NCI-H2029 treated with DMSO at 0.1 percent for 48 hours (cell line): ENCODE measurements around the gene AIM2.
A peak's percentile ranks its signal among the peaks of the same experiment; 100 is the strongest.
"Not testable (repeated sequence)": the region's sequence is repeated elsewhere in the genome, so short reads cannot be mapped to it uniquely, and the experiment has no call there.

Source experiments
- DNase-seq: peaks from one replicate; lab custom pipeline; 2025; lab: John Stamatoyannopoulos, UW

Gene AIM2

GRCh38 chr1:159076438-159077119 lies at the start of gene AIM2:
TSS of gene AIM2 (minus strand) at chr1:159076766. CDS start at chr1:159073499, 3,267 bp downstream.
- no peak for DNase-seq

GRCh38 chr1:159123587-159123986 lies 47.0 kb upstream of the AIM2 start:
- no peak for DNase-seq

GRCh38 chr1:159122005-159122621 lies 45.5 kb upstream of the AIM2 start:
- no peak for DNase-seq

GRCh38 chr1:159121526-159121925 lies 45.0 kb upstream of the AIM2 start:
- peak; percentile 10 for DNase-seq

GRCh38 chr1:159120317-159120716 lies 43.8 kb upstream of the AIM2 start:
- no peak for DNase-seq

- DNase-seq, result no peak
Observed at GRCh38 chr1:159113596-159114433, 37.2 kb upstream of the AIM2 start.

- not testable (repeated sequence) for DNase-seq
Observed at GRCh38 chr1:159103021-159103420, 26.5 kb upstream of the AIM2 start.

- DNase-seq, result no peak
Observed at GRCh38 chr1:159100589-159100988, 24.0 kb upstream of the AIM2 start.

GRCh38 chr1:159098596-159098995 lies 22.0 kb upstream of the AIM2 start:
- no peak for DNase-seq

- DNase-seq, result no peak
Observed at GRCh38 chr1:159092036-159092760, 15.6 kb upstream of the AIM2 start.

- no peak for DNase-seq
Observed at GRCh38 chr1:159091607-159092031, 15.1 kb upstream of the AIM2 start.

- no peak for DNase-seq
Observed at GRCh38 chr1:159091180-159091560, 14.6 kb upstream of the AIM2 start.

GRCh38 chr1:159090286-159091179 lies 14.0 kb upstream of the AIM2 start:
- no peak for DNase-seq

- no peak for DNase-seq
Observed at GRCh38 chr1:159089184-159089791, 12.7 kb upstream of the AIM2 start.

- no peak for DNase-seq
Observed at GRCh38 chr1:159088546-159089183, 12.1 kb upstream of the AIM2 start.

GRCh38 chr1:159088050-159088449 lies 11.5 kb upstream of the AIM2 start:
- no peak for DNase-seq

GRCh38 chr1:159084867-159085266 lies 8.3 kb upstream of the AIM2 start:
- no peak for DNase-seq

- no peak for DNase-seq
Observed at GRCh38 chr1:159084152-159084551, 7.6 kb upstream of the AIM2 start.

- DNase-seq, result no peak
Observed at GRCh38 chr1:159083013-159083412, 6.4 kb upstream of the AIM2 start.

GRCh38 chr1:159081626-159082025 lies 5.1 kb upstream of the AIM2 start:
- DNase-seq, result no peak
